Measurements from ENCODE around the gene LCE1F. TPM values are rescaled to one million over a fixed set of nuclear protein-coding genes. Genes with fewer than 3 reads are reported as not detected.

LCE1F gene
- total RNA-seq, 2 donors from 2014 or later: not detected

- no peaks in the 10 kb centered on the region for H3K36me3 ChIP-seq
- no peak for TF ChIP-seq CTCF (IDR thresholded peaks at IDR 0.05)
- no peak overlapping the region for H3K4me3 ChIP-seq
- no peaks in the 10 kb centered on the region for H3K9me3 ChIP-seq
- H3K4me1 ChIP-seq (ENCODE audit: control insufficient read depth in 1 of 2, low read depth in 2 of 2): no peaks in the 10 kb centered on the region
- no peak overlapping the region for H3K27ac ChIP-seq
- H3K27me3 ChIP-seq (replicated peaks; ENCODE audit: insufficient read depth): no peaks in the 10 kb centered on the region
- DNase-seq (ENCODE audit: low spot score) (no peak), ATAC-seq (ENCODE audit: insufficient number of reproducible peaks, low FRiP score, low read depth) (no peak)
These were observed 20.7 kb downstream of the LCE1F start for GRCh38 chr1:152795686-152796085.

GRCh38 chr1:152796421-152796820, 21.5 kb downstream of the LCE1F start, which contains the start of gene LCE1D:
TSS of gene LCE1D (plus strand) at chr1:152796721. CDS start at chr1:152797795, 1,074 bp downstream.
- H3K4me3 ChIP-seq: no peak within 1 kb of the TSS
- H3K9me3 ChIP-seq: no peaks in the 10 kb centered on the region
- no peak for ATAC-seq (ENCODE audit: insufficient number of reproducible peaks, low FRiP score, low read depth)
- no peaks in the 10 kb centered on the region for H3K36me3 ChIP-seq
- no peak for TF ChIP-seq CTCF (IDR thresholded peaks at IDR 0.05)
- no peaks in the 10 kb centered on the region for H3K27me3 ChIP-seq (replicated peaks; ENCODE audit: insufficient read depth)
- DNase-seq (ENCODE audit: low spot score): no peak
- H3K4me1 ChIP-seq (ENCODE audit: control insufficient read depth in 1 of 2, low read depth in 2 of 2): no peaks in the 10 kb centered on the region
- no peak within 1 kb of the TSS for H3K27ac ChIP-seq

GRCh38 chr1:152801333-152801732, 26.4 kb downstream of the LCE1F start:
- no peak for TF ChIP-seq CTCF (IDR thresholded peaks at IDR 0.05)
- no peaks in the 10 kb centered on the region for H3K9me3 ChIP-seq
- ATAC-seq (ENCODE audit: insufficient number of reproducible peaks, low FRiP score, low read depth): no peak

GRCh38 chr1:152806576-152806975, 31.6 kb downstream of the LCE1F start, which contains the start of gene LCE1C:
TSS of gene LCE1C (minus strand) at chr1:152806651. CDS start at chr1:152805478, 1,173 bp downstream.
- ATAC-seq (ENCODE audit: insufficient number of reproducible peaks, low FRiP score, low read depth) (no peak), DNase-seq (ENCODE audit: low spot score) (no peak)
- Histone ChIP-seq H3K9me3 (no peaks in the 10 kb centered on the region), H3K4me1 (ENCODE audit: control insufficient read depth in 1 of 2, low read depth in 2 of 2) (no peaks in the 10 kb centered on the region), H3K27me3 (replicated peaks; ENCODE audit: insufficient read depth) (no peaks in the 10 kb centered on the region), H3K36me3 (no peaks in the 10 kb centered on the region), H3K4me3 (no peak within 1 kb of the TSS), H3K27ac (no peak within 1 kb of the TSS)
- TF ChIP-seq CTCF (IDR thresholded peaks at IDR 0.05): no peak

More at GRCh38 chr1:152801333-152801732, 26.4 kb downstream of the LCE1F start:
- Histone ChIP-seq H3K27ac (no peak overlapping the region), H3K4me1 (ENCODE audit: control insufficient read depth in 1 of 2, low read depth in 2 of 2) (no peaks in the 10 kb centered on the region), H3K27me3 (replicated peaks; ENCODE audit: insufficient read depth) (no peaks in the 10 kb centered on the region), H3K36me3 (no peaks in the 10 kb centered on the region), H3K4me3 (no peak overlapping the region)
- no peak for DNase-seq (ENCODE audit: low spot score)

GRCh38 chr1:152811050-152811449, 36.1 kb downstream of the LCE1F start:
- Histone ChIP-seq H3K4me1 (ENCODE audit: control insufficient read depth in 1 of 2, low read depth in 2 of 2) (no peaks in the 10 kb centered on the region), H3K9me3 (no peaks in the 10 kb centered on the region), H3K4me3 (no peak overlapping the region), H3K36me3 (no peaks in the 10 kb centered on the region), H3K27me3 (replicated peaks; ENCODE audit: insufficient read depth) (no peaks in the 10 kb centered on the region), H3K27ac (no peak overlapping the region)
- TF ChIP-seq CTCF (IDR thresholded peaks at IDR 0.05): no peak
- DNase-seq (ENCODE audit: low spot score) (no peak), ATAC-seq (ENCODE audit: insufficient number of reproducible peaks, low FRiP score, low read depth) (no peak)
